Measurements from ENCODE around the gene ALPI. TPM values are rescaled to one million over a fixed set of nuclear protein-coding genes. Genes with fewer than 3 reads are reported as not detected.

ALPI gene
- polyA plus RNA-seq, 3 donors from 2014 or later, result not detected

- peaks cover 0 to 2% (median 0%) of the 10 kb centered on the region in 6 donors for H3K9me3 Mint-ChIP-seq
- no peaks in the 10 kb centered on the region for H3K36me3 Mint-ChIP-seq
- peaks cover 0 to 8% of the 10 kb centered on the region in 2 donors for H3K4me1 Mint-ChIP-seq
- DNase-seq, result no peak
- peaks cover 1 to 15% (median 8%) of the 10 kb centered on the region in 3 donors for H3K27me3 Mint-ChIP-seq (ENCODE audit: low read depth in 3 of 3)
- no peak overlapping the region for H3K4me3 Mint-ChIP-seq
- no peak overlapping the region for H3K27ac Mint-ChIP-seq
Measured at GRCh38 chr2:232485757-232486557, 30.0 kb downstream of the ALPI start.

GRCh38 chr2:232486558-232487384, 30.8 kb downstream of the ALPI start:
- Mint-ChIP-seq H3K36me3 (no peaks in the 10 kb centered on the region), H3K27ac (no peak overlapping the region), H3K9me3 (peaks cover 0 to 2% (median 0%) of the 10 kb centered on the region in 6 donors), H3K4me3 (no peak overlapping the region), H3K4me1 (peaks cover 0 to 8% of the 10 kb centered on the region in 2 donors), H3K27me3 (ENCODE audit: low read depth in 3 of 3) (peaks cover 1 to 15% (median 11%) of the 10 kb centered on the region in 3 donors)
- DNase-seq, result no peak

- H3K27me3 Mint-ChIP-seq (ENCODE audit: low read depth in 3 of 3), result peaks cover 1 to 15% (median 13%) of the 10 kb centered on the region in 3 donors
- H3K4me1 Mint-ChIP-seq, result peaks cover 0 to 8% of the 10 kb centered on the region in 2 donors
- peaks cover 0 to 2% (median 0%) of the 10 kb centered on the region in 6 donors for H3K9me3 Mint-ChIP-seq
- no peak within 1 kb of the TSS for H3K27ac Mint-ChIP-seq
- H3K36me3 Mint-ChIP-seq, result no peaks in the 10 kb centered on the region
- DNase-seq, result no peak
- H3K4me3 Mint-ChIP-seq, result peak within 1 kb of the TSS in 2 of 5 donors; percentile 2 to 12
Measured at GRCh38 chr2:232487385-232488096, 31.6 kb downstream of the ALPI start, which contains the start of gene ECEL1. ECEL1 (minus strand) TSS chr2:232487834; CDS start chr2:232486653, 1,181 bp downstream.

- H3K36me3 Mint-ChIP-seq, result no peaks in the 10 kb centered on the region
- H3K4me1 Mint-ChIP-seq, result peaks cover 0 to 8% of the 10 kb centered on the region in 2 donors
- peaks cover 1 to 15% (median 13%) of the 10 kb centered on the region in 3 donors for H3K27me3 Mint-ChIP-seq (ENCODE audit: low read depth in 3 of 3)
- H3K9me3 Mint-ChIP-seq, result peaks cover 0 to 2% (median 0%) of the 10 kb centered on the region in 6 donors
- DNase-seq, result no peak
- peak overlapping the region in 1 of 5 donors; percentile 12 for H3K4me3 Mint-ChIP-seq
- no peak overlapping the region for H3K27ac Mint-ChIP-seq
Measured at GRCh38 chr2:232488097-232488711, 32.3 kb downstream of the ALPI start.

GRCh38 chr2:232488721-232489300, 32.9 kb downstream of the ALPI start:
- DNase-seq, result no peak
- Mint-ChIP-seq H3K27ac (no peak overlapping the region), H3K27me3 (ENCODE audit: low read depth in 3 of 3) (peaks cover 1 to 16% (median 13%) of the 10 kb centered on the region in 3 donors), H3K36me3 (no peaks in the 10 kb centered on the region), H3K4me3 (peak overlapping the region in 2 of 5 donors; percentile 2 to 12), H3K9me3 (peaks cover 0 to 2% (median 0%) of the 10 kb centered on the region in 6 donors), H3K4me1 (peaks cover 0 to 8% of the 10 kb centered on the region in 2 donors)

GRCh38 chr2:232489516-232490220, 33.7 kb downstream of the ALPI start:
- Mint-ChIP-seq H3K9me3 (peaks cover 0 to 2% (median 0%) of the 10 kb centered on the region in 6 donors), H3K27ac (no peak overlapping the region), H3K27me3 (ENCODE audit: low read depth in 3 of 3) (peaks cover 0 to 16% (median 10%) of the 10 kb centered on the region in 3 donors), H3K4me1 (peaks cover 0 to 8% of the 10 kb centered on the region in 2 donors), H3K4me3 (no peak overlapping the region), H3K36me3 (no peaks in the 10 kb centered on the region)
- no peak for DNase-seq

GRCh38 chr2:232490221-232491138, 34.5 kb downstream of the ALPI start:
- H3K4me3 Mint-ChIP-seq, result no peak overlapping the region
- H3K27ac Mint-ChIP-seq, result no peak overlapping the region
- peaks cover 0 to 16% (median 10%) of the 10 kb centered on the region in 3 donors for H3K27me3 Mint-ChIP-seq (ENCODE audit: low read depth in 3 of 3)
- no peak for DNase-seq
- no peaks in the 10 kb centered on the region for H3K36me3 Mint-ChIP-seq
- H3K4me1 Mint-ChIP-seq, result peaks cover 0 to 8% of the 10 kb centered on the region in 2 donors
- peaks cover 0 to 2% (median 0%) of the 10 kb centered on the region in 6 donors for H3K9me3 Mint-ChIP-seq

- Mint-ChIP-seq H3K4me1 (peaks cover 0 to 8% of the 10 kb centered on the region in 2 donors), H3K27me3 (ENCODE audit: low read depth in 3 of 3) (peaks cover 0 to 18% (median 10%) of the 10 kb centered on the region in 3 donors), H3K4me3 (no peak overlapping the region), H3K36me3 (no peaks in the 10 kb centered on the region), H3K27ac (no peak overlapping the region), H3K9me3 (peaks cover 0 to 2% (median 0%) of the 10 kb centered on the region in 6 donors)
- DNase-seq, result no peak
Measured at GRCh38 chr2:232491139-232491780, 35.3 kb downstream of the ALPI start.

- Mint-ChIP-seq H3K36me3 (no peaks in the 10 kb centered on the region), H3K4me3 (no peak overlapping the region), H3K4me1 (peaks cover 0 to 8% of the 10 kb centered on the region in 2 donors), H3K9me3 (peaks cover 0 to 2% (median 0%) of the 10 kb centered on the region in 6 donors), H3K27ac (peak overlapping the region in 1 of 6 donors; percentile 53), H3K27me3 (ENCODE audit: low read depth in 3 of 3) (peaks cover 0 to 18% (median 10%) of the 10 kb centered on the region in 3 donors)
- DNase-seq, result no peak
Measured at GRCh38 chr2:232492236-232492848, 36.4 kb downstream of the ALPI start.

- Mint-ChIP-seq H3K27me3 (ENCODE audit: low read depth in 3 of 3) (peaks cover 0 to 17% (median 10%) of the 10 kb centered on the region in 3 donors), H3K4me3 (no peak overlapping the region), H3K27ac (no peak overlapping the region), H3K9me3 (peaks cover 0 to 2% (median 0%) of the 10 kb centered on the region in 6 donors), H3K36me3 (no peaks in the 10 kb centered on the region), H3K4me1 (peaks cover 0 to 8% of the 10 kb centered on the region in 2 donors)
- no peak for DNase-seq
Measured at GRCh38 chr2:232492963-232493700, 37.2 kb downstream of the ALPI start.

Data from immature natural killer cell (primary cell).